Keratinocyte (primary cell): Measurements from ENCODE around the gene TUBB2A. TPM values are rescaled to one million over a fixed set of nuclear protein-coding genes. Genes with fewer than 3 reads are reported as not detected.
"Not testable (repeated sequence)": the region's sequence is repeated elsewhere in the genome, so short reads cannot be mapped to it uniquely, and the experiment has no call there.

ENCODE experiments used
- DNase-seq: peaks from one replicate; pipeline ENCODE4 v3.0.0-alpha.2; 2011; ENCODE audit warnings: low read depth, missing footprints, low spot score
- FAIRE-seq: peaks from 2 replicates; lab custom pipeline; 2011; peaks lifted over from hg19 to GRCh38; lab: Jason Lieb, UNC
- H2AFZ ChIP-seq: 2 replicates; pipeline ENCODE4 v1.6.0; 2012; ENCODE audit warnings: low read length, control low read depth, inconsistent platforms; ENCODE audit not compliant: control insufficient read depth
- H3K27ac ChIP-seq: 2 replicates; pipeline ENCODE4 v1.5.1; 2011; ENCODE audit warnings: low read length; ENCODE audit not compliant: control insufficient read depth, insufficient read depth
- H3K27me3 ChIP-seq: 3 replicates; pipeline ENCODE4 v1.6.0; 2011; ENCODE audit warnings: low read length; ENCODE audit not compliant: control insufficient read depth, insufficient read depth; ENCODE audit errors: extremely low read depth
- H3K36me3 ChIP-seq, 2 experiments: 2 replicates in 1 of 2; 3 replicates in 1 of 2; pipeline ENCODE4 v1.5.1; 2011; ENCODE audit warnings: low read length in 2 of 2, mild to moderate bottlenecking in 1 of 2; ENCODE audit not compliant: control insufficient read depth in 2 of 2, insufficient read depth in 2 of 2; ENCODE audit errors: extremely low read depth in 1 of 2
- H3K4me1 ChIP-seq: 3 replicates; pipeline ENCODE4 v1.5.1; 2011; ENCODE audit warnings: low read length; ENCODE audit not compliant: control insufficient read depth, insufficient read depth; ENCODE audit errors: extremely low read depth
- H3K4me2 ChIP-seq: 3 replicates; pipeline ENCODE4 v1.6.0; 2011; ENCODE audit warnings: low read depth, low read length; ENCODE audit not compliant: control insufficient read depth, insufficient read depth; ENCODE audit errors: extremely low read depth
- H3K4me3 ChIP-seq, 3 experiments: fragments of 200-600 bp in 1 of 3; sonication (generic) in 1 of 3; 2 replicates in 2 of 3; 3 replicates in 1 of 3; pipeline ENCODE4 v1.5.1; 2011 to 2016; ENCODE audit warnings: low read length in 3 of 3, mild to moderate bottlenecking in 3 of 3, control low read depth in 2 of 3, inconsistent platforms in 1 of 3, low read depth in 1 of 3, mixed read lengths in 1 of 3, mixed run types in 1 of 3, moderate library complexity in 1 of 3; ENCODE audit not compliant: control insufficient read depth in 2 of 3, insufficient read depth in 2 of 3; ENCODE audit errors: extremely low read depth in 1 of 3
- H3K79me2 ChIP-seq: 2 replicates; pipeline ENCODE4 v1.6.0; 2012; ENCODE audit warnings: low read length; ENCODE audit not compliant: control insufficient read depth, insufficient read depth
- H3K9ac ChIP-seq: 3 replicates; pipeline ENCODE4 v1.6.0; 2011; ENCODE audit warnings: low read length; ENCODE audit not compliant: control insufficient read depth, insufficient read depth; ENCODE audit errors: extremely low read depth
- H3K9me1 ChIP-seq: 3 replicates; pipeline ENCODE4 v1.6.0; 2011; ENCODE audit warnings: low read length; ENCODE audit not compliant: control insufficient read depth, insufficient read depth; ENCODE audit errors: extremely low read depth
- H3K9me3 ChIP-seq: 2 replicates; pipeline ENCODE4 v1.5.1; 2012; ENCODE audit warnings: low read depth, low read length; ENCODE audit not compliant: control insufficient read depth
- H4K20me1 ChIP-seq: 3 replicates; pipeline ENCODE4 v1.6.0; 2011; ENCODE audit warnings: low read length; ENCODE audit not compliant: control insufficient read depth, insufficient read depth; ENCODE audit errors: extremely low read depth
- EZH2 ChIP-seq: IDR thresholded peaks from one replicate; pipeline ENCODE4 v1.6.1; 2012; ENCODE audit warnings: inconsistent platforms, mild to moderate bottlenecking, low read length, moderate library complexity
- dilution Hi-C: fragments of 300-500 bp; cut with MboI; formaldehyde crosslinking; loops from one replicate; pipeline ENCODE4 v1.7.0; 2020; ENCODE audit warnings: low sequenced_read_pairs; ENCODE audit not compliant: extremely low pct_ligation_motif_present
- polyA plus RNA-seq, 5 experiments: library from polyadenylated mRNA; depleted of rRNA in 3 of 5; stranded (reverse) in 3 of 5; stranded (forward) in 1 of 5; unstranded in 1 of 5; fragments of >200 nt; gene quantifications; 1 replicate in 1 of 5; 2 replicates in 3 of 5; 3 replicates in 1 of 5; pipeline versions ENCODE4 v1.2.1 to v1.2.3, GENCODE V29; 2011 to 2012; ENCODE audit warnings: missing spikeins in 2 of 5, low read depth in 1 of 5, low replicate concordance in 1 of 5
- TF ChIP-seq, protein P1 (sequence below), 3 experiments: IDR thresholded peaks in 1 of 3; conservative IDR thresholded peaks in 1 of 3; optimal IDR thresholded peaks in 1 of 3; 2 replicates in 2 of 3; 3 replicates in 1 of 3; pipeline versions ENCODE3 to v1.5.1; 2011; ENCODE audit warnings: low read length in 3 of 3, mild to moderate bottlenecking in 3 of 3, moderate library complexity in 2 of 3, control low read depth in 1 of 3, inconsistent platforms in 1 of 3; ENCODE audit not compliant: insufficient read depth in 2 of 3; ENCODE audit errors: extremely low read depth in 1 of 3

TUBB2A gene
- polyA plus RNA-seq, 1 donor (not counting 4 experiments of a cell fraction or from before 2014, with no cell fraction given), result 58.8 TPM

DNA sequence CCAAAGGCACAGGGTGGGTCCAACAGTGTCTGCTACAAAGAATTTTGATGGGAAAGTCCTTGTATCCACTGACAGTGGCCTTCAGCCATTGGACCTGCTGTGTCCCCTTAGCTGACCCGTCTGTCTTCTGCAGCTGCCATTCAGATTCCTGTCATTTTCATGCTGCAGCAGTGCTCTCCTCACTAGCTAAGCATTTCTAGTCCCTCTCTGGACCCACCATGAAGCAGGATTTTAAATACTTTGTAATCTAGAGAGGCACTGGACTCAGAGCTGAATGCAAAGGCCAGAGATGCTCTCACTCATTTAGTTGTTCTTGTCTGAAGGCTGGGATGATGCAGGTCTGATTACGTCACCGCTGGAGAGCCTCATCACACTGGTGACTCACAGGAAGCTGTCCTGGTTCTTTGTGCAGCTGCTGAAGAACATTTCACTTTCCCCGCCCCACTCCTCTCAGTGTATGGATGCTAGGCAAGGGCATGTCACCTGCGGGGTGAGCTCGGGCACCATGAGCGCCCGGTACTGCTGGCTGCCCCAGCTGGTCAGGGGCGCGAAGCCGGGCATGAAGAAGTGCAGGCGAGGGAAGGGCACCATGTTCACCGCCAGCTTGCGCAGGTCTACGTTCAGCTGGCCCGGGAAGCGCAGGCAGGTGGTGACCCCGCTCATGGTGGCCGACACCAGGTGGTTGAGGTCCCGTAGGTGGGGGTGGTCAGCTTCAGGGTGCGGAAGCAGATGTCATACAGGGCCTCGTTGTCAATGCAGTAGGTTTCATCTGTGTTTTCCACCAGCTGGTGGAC is 19.4 kb upstream of the TUBB2A start:
- Histone ChIP-seq H3K36me3 (no peaks in the 10 kb centered on the region), H3K4me1 (peaks cover 3% of the 10 kb centered on the region), H2AFZ (no peak overlapping the region), H4K20me1 (no peaks in the 10 kb centered on the region), H3K27ac (no peak overlapping the region), H3K9me3 (no peaks in the 10 kb centered on the region), H3K4me2 (no peak overlapping the region), H3K27me3 (no peaks in the 10 kb centered on the region), H3K9me1 (no peaks in the 10 kb centered on the region), H3K9ac (no peak overlapping the region), H3K79me2 (no peaks in the 10 kb centered on the region), H3K4me3 (no peak overlapping the region)
- DNase-seq (peak; percentile 61), FAIRE-seq (no peak)
- TF ChIP-seq, protein P1, sequence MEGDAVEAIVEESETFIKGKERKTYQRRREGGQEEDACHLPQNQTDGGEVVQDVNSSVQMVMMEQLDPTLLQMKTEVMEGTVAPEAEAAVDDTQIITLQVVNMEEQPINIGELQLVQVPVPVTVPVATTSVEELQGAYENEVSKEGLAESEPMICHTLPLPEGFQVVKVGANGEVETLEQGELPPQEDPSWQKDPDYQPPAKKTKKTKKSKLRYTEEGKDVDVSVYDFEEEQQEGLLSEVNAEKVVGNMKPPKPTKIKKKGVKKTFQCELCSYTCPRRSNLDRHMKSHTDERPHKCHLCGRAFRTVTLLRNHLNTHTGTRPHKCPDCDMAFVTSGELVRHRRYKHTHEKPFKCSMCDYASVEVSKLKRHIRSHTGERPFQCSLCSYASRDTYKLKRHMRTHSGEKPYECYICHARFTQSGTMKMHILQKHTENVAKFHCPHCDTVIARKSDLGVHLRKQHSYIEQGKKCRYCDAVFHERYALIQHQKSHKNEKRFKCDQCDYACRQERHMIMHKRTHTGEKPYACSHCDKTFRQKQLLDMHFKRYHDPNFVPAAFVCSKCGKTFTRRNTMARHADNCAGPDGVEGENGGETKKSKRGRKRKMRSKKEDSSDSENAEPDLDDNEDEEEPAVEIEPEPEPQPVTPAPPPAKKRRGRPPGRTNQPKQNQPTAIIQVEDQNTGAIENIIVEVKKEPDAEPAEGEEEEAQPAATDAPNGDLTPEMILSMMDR (optimal IDR thresholded peaks at IDR 0.05 in 1 of 3, IDR thresholded peaks at IDR 0.05 in 1 of 3, conservative IDR thresholded peaks at IDR 0.05 in 1 of 3; ENCODE audit: extremely low read depth in 1 of 3, insufficient read depth in 2 of 3, low read length in 3 of 3), result no peak
- no peak for TF ChIP-seq EZH2
- dilution Hi-C loops, result no loop called here

DNA sequence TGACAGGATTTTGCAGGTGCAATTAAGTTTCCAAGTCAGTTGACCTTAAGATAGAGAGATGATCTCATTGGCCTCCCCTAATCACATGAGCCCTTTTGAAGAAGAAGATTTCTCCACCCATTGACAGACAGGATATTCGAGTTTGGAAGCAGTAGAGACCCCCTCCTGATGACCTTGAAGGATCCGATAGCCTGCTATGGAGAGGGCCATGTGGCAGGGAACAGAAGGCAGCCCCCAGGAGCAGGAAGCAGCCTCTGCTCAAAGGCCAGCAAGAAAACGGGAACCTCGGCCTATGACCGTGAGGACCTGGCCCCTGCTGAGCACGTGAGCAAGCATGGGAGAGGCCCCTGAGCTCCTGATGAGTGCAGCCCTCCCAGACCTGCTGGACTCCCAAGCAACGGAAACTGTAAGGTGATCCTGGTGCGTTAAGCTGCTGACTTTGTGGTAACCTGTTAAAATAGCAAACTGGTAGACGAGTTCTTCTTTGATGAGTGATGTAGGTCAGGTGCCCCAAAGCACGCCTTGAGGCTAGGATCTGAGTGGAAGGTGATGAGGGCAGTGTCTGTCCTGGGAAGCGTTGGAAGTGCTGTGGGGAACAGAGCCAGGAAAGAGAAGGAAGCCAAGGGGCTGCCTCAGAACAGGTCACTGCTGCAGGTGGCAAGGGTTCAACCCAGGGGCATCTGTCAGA is 18.5 kb upstream of the TUBB2A start:
- FAIRE-seq, result no peak
- Histone ChIP-seq H3K4me1 (peaks cover 3% of the 10 kb centered on the region), H3K27me3 (no peaks in the 10 kb centered on the region), H3K9me3 (no peaks in the 10 kb centered on the region), H3K9me1 (no peaks in the 10 kb centered on the region), H4K20me1 (no peaks in the 10 kb centered on the region), H3K4me3 (no peak overlapping the region), H2AFZ (no peak overlapping the region), H3K27ac (no peak overlapping the region), H3K4me2 (no peak overlapping the region), H3K9ac (no peak overlapping the region), H3K79me2 (no peaks in the 10 kb centered on the region), H3K36me3 (no peaks in the 10 kb centered on the region)
- DNase-seq, result no peak
- TF ChIP-seq EZH2, result no peak
- TF ChIP-seq, protein P1 (optimal IDR thresholded peaks at IDR 0.05 in 1 of 3, IDR thresholded peaks at IDR 0.05 in 1 of 3, conservative IDR thresholded peaks at IDR 0.05 in 1 of 3; ENCODE audit: extremely low read depth in 1 of 3, insufficient read depth in 2 of 3, low read length in 3 of 3), result no peak
- dilution Hi-C loops, result no loop called here

DNA sequence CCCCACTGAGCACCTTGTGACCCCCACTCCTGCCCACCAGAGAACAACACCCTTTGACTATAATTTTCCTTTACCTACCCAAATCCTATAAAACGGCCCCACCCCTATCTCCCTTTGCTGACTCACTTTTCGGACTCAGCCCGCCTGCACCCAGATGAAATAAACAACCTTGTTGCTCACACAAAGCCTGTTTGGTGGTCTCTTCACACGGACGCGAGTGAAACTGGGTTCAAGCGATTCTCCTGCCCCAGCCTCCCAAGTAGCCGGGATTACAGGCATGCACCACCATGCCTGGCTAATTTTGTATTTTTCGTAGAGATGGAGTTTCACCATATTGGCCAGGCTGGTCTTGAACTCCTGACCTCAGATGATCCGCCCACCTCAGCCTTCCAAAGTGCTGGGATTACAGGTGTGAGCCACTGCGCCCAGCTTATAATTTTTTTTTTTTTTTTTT is 16.3 kb upstream of the TUBB2A start:
- H3K9ac ChIP-seq, H3K9me3 ChIP-seq, H3K36me3 ChIP-seq, H3K4me3 ChIP-seq, H3K79me2 ChIP-seq, FAIRE-seq, H3K27me3 ChIP-seq, H3K4me2 ChIP-seq, DNase-seq, H3K9me1 ChIP-seq, dilution Hi-C loops, H3K4me1 ChIP-seq, H4K20me1 ChIP-seq, H2AFZ ChIP-seq, H3K27ac ChIP-seq: not testable (repeated sequence)
